HepG2 (cell line): Measurements from ENCODE around the gene GAS6. TPM values are rescaled to one million over a fixed set of nuclear protein-coding genes. Genes with fewer than 3 reads are reported as not detected.

Experiments used
- ATAC-seq: fragments of 200-7000 bp; cut with Tn5 transposase; 3 replicates; pipeline ENCODE4 v1.9.1; 2020; ENCODE audit warnings: mild to moderate bottlenecking, moderate library complexity
- BruUV-seq: library from RNA; stranded (reverse); fragments of 400-500 nt; replicated peaks from 2 replicates; lab custom pipeline; 2021; lab: Mats Ljungman, UMichigan
- CTCF ChIA-PET: fragments of 300-600 bp; formaldehyde crosslinking; extraction: SDS; loops from one replicate; lab custom pipeline; 2021; ENCODE audit warnings: low total read pairs, inconsistent platforms, low intra/inter-chr PET ratio; lab: Yijun Ruan, JAX
- POLR2A ChIA-PET: fragments of 350-600 bp; sonication (Branson Sonifier 250); formaldehyde crosslinking; loops from one replicate; lab custom pipeline; 2020; ENCODE audit warnings: antibody characterized with exemption, inconsistent platforms; lab: Yijun Ruan, JAX
- DNase-seq: peaks from one replicate; pipeline ENCODE4 v3.0.0-alpha.2; 2015; ENCODE audit warnings: low spot score
- FAIRE-seq: peaks from 3 replicates; lab custom pipeline; 2011; peaks lifted over from hg19 to GRCh38; lab: Jason Lieb, UNC
- H2AFZ ChIP-seq: one replicate; pipeline ENCODE4 v1.6.1; 2011; ENCODE audit warnings: low read length, inconsistent platforms
- H3K27ac ChIP-seq: fragments of 300-600 bp; 3 replicates; pipeline ENCODE4 v1.8.0; 2011; ENCODE audit warnings: mixed run types, mild to moderate bottlenecking, mixed read lengths, low read length, inconsistent platforms; ENCODE audit not compliant: insufficient read depth; ENCODE audit errors: extremely low read length
- H3K27me3 ChIP-seq, 2 experiments: fragments of 200-600 bp in 1 of 2; 2 replicates in 1 of 2; 3 replicates in 1 of 2; pipeline versions ENCODE4 v1.6.0 to v1.8.0; 2011; ENCODE audit warnings: low read length in 2 of 2, mild to moderate bottlenecking in 2 of 2, moderate library complexity in 2 of 2, inconsistent platforms in 1 of 2; ENCODE audit not compliant: insufficient read depth in 2 of 2, control insufficient read depth in 1 of 2
- H3K36me3 ChIP-seq, 2 experiments: fragments of 200-600 bp in 1 of 2; replicated peaks in 1 of 2; 2 replicates in 1 of 2; 3 replicates in 1 of 2; pipeline versions ENCODE4 v1.5.1 to v1.8.0; 2011; ENCODE audit warnings: low read length in 2 of 2, inconsistent platforms in 1 of 2; ENCODE audit not compliant: insufficient read depth in 2 of 2, control insufficient read depth in 1 of 2
- H3K4me1 ChIP-seq: 2 replicates; pipeline ENCODE4 v1.5.1; 2012; ENCODE audit warnings: low read length, inconsistent platforms; ENCODE audit not compliant: insufficient read depth
- H3K4me2 ChIP-seq: 2 replicates; pipeline ENCODE4 v1.6.0; 2011; ENCODE audit warnings: low read depth, low read length, inconsistent platforms
- H3K4me3 ChIP-seq, 3 experiments: fragments of 200-600 bp in 1 of 3; sonication (generic), shearing (Covaris generic) in 1 of 3; replicated peaks in 1 of 3; 2 replicates each; pipeline ENCODE4 v1.5.1; 2011 to 2016; ENCODE audit warnings: low read length in 3 of 3, inconsistent platforms in 2 of 3, low read depth in 2 of 3, mild to moderate bottlenecking in 2 of 3, control low read depth in 1 of 3, mixed read lengths in 1 of 3; ENCODE audit not compliant: insufficient read depth in 1 of 3
- H3K79me2 ChIP-seq: one replicate; pipeline ENCODE4 v1.6.1; 2011; ENCODE audit warnings: low read length, inconsistent platforms; ENCODE audit not compliant: insufficient read depth
- H3K9ac ChIP-seq: 2 replicates; pipeline ENCODE4 v1.6.0; 2011; ENCODE audit warnings: mild to moderate bottlenecking, low read depth, low read length, inconsistent platforms; ENCODE audit not compliant: insufficient read depth
- H3K9me3 ChIP-seq: 2 replicates; pipeline ENCODE4 v1.5.1; 2012; ENCODE audit warnings: mild to moderate bottlenecking, low read length
- H4K20me1 ChIP-seq: 2 replicates; pipeline ENCODE4 v1.6.0; 2011; ENCODE audit warnings: inconsistent platforms, mild to moderate bottlenecking, low read length, moderate library complexity; ENCODE audit not compliant: insufficient read depth
- ATF3 ChIP-seq: sonication (generic); formaldehyde crosslinking; IDR thresholded peaks from 2 replicates; pipeline ENCODE4 v1.4.0; 2020; ENCODE audit warnings: missing genetic modification reagents
- TBP ChIP-seq: sonication (generic); formaldehyde crosslinking; IDR thresholded peaks from 2 replicates; pipeline ENCODE4 v1.5.0; 2020; ENCODE audit warnings: missing genetic modification reagents
- TCF7 ChIP-seq: sonication (generic); IDR thresholded peaks from 2 replicates; pipeline ENCODE4 v1.6.1; 2016; ENCODE audit warnings: antibody characterized with exemption, low read depth
- ZNF570 ChIP-seq: sonication (generic); formaldehyde crosslinking; IDR thresholded peaks from 2 replicates; pipeline ENCODE4 v1.4.0; 2020; ENCODE audit warnings: mild to moderate bottlenecking, missing genetic modification reagents, borderline replicate concordance
- ZNF597 ChIP-seq: sonication (generic); formaldehyde crosslinking; IDR thresholded peaks from 2 replicates; pipeline ENCODE4 v1.5.0; 2020; ENCODE audit warnings: missing genetic modification reagents
- ZNF687 ChIP-seq: sonication (generic); formaldehyde crosslinking; IDR thresholded peaks from 2 replicates; pipeline ENCODE4 v1.5.1; 2020; ENCODE audit warnings: mild to moderate bottlenecking, missing genetic modification reagents, moderate library complexity
- ZNF784 ChIP-seq: sonication (generic); formaldehyde crosslinking; IDR thresholded peaks from 2 replicates; pipeline ENCODE4 v1.5.1; 2020; ENCODE audit warnings: missing genetic modification reagents, mild to moderate bottlenecking, borderline replicate concordance
- ZNF839 ChIP-seq: sonication (generic); formaldehyde crosslinking; IDR thresholded peaks from 2 replicates; pipeline ENCODE4 v1.4.0; 2020; ENCODE audit warnings: missing genetic modification reagents, mild to moderate bottlenecking, borderline replicate concordance
- WGBS: methylation state at CpG from one replicate; pipeline ENCODE4 v1.1.6; 2017; ENCODE audit warnings: low lambda C conversion rate; 5-methylcytosine and 5-hydroxymethylcytosine counted together
- in situ Hi-C: cut with HindIII; loops from 2 replicates; pipeline ENCODE4 v1.10.0; 2017; ENCODE audit warnings: low pct_unique_long_range_greater_than_20kb; ENCODE audit not compliant: extremely low pct_ligation_motif_present
- intact Hi-C: fragments of 100-400 bp; cut with micrococcal nuclease; formaldehyde crosslinking; loops from one replicate; pipeline ENCODE4 v1.10.0; 2022; ENCODE audit not compliant: unreplicated experiment
- polyA plus RNA-seq, 8 experiments: library from polyadenylated mRNA; depleted of rRNA in 3 of 8; stranded (reverse) in 7 of 8; unstranded in 1 of 8; fragments of >200 nt; fragmentation: Illumina TruSeq in 4 of 8; extraction: Trizol in 4 of 8; gene quantifications; 2 replicates each; pipeline versions ENCODE4 v1.2.1 to v1.2.3, GENCODE V29; 2011 to 2016; ENCODE audit warnings: low read depth in 4 of 8, missing spikeins in 1 of 8, mixed read lengths in 1 of 8; ENCODE audit not compliant: insufficient read depth in 1 of 8
- total RNA-seq, 5 experiments: library from RNA; depleted of rRNA; stranded (reverse); fragments of >200 nt; fragmentation: Illumina TruSeq; extraction: Trizol; gene quantifications; 2 replicates each; pipeline ENCODE4 v1.2.3, GENCODE V29; 2016; ENCODE audit warnings: low read depth in 1 of 5

GAS6 gene
- total and polyA plus RNA-seq, 2 of the 13 experiments (the other 11 are each of a cell fraction or from before 2014, with no cell fraction given): 0.09 to 0.24 TPM

- intact Hi-C loops: no loop called here
- CTCF ChIA-PET: no interaction called here
Measured at GRCh38 chr13:113806104-113806471, 57.8 kb downstream of the GAS6 start.

More at GRCh38 chr13:113806104-113806471, 57.8 kb downstream of the GAS6 start:
- Histone ChIP-seq H4K20me1 (no peaks in the 10 kb centered on the region), H3K27me3 (peaks cover 7 to 23% of the 10 kb centered on the region in 2 experiments; a peak in 3 of 5 replicates), H3K9me3 (peaks cover 17% of the 10 kb centered on the region), H3K4me3 (no peak overlapping the region), H3K4me1 (no peaks in the 10 kb centered on the region), H3K27ac (no peak overlapping the region), H3K4me2 (no peak overlapping the region), H3K79me2 (no peaks in the 10 kb centered on the region), H2AFZ (no peak overlapping the region), H3K9ac (no peak overlapping the region), H3K36me3 (no peaks in the 10 kb centered on the region)
- POLR2A ChIA-PET: no interaction called here
- DNase-seq (no peak), FAIRE-seq (no peak), ATAC-seq (no peak)
- no peak for TF ChIP-seq TBP (CRISPR knock-in tag)
- TF ChIP-seq ZNF839 (CRISPR knock-in tag): no peak
- TF ChIP-seq ZNF784 (CRISPR knock-in tag): no peak
- no peak for TF ChIP-seq ZNF687 (CRISPR knock-in tag)
- no peak for TF ChIP-seq ZNF597 (CRISPR knock-in tag)
- TF ChIP-seq TCF7: no peak
- TF ChIP-seq ATF3: no peak
- TF ChIP-seq ZNF570: no peak
- in situ Hi-C loops: no loop called here
- no TSS peak for BruUV-seq
- WGBS: 32% methylated on average over 6 of the region's 11 CpGs
